Inflammatory macrophage treated with lipopolysaccharide for 1 hour (primary cell): ENCODE data around the gene AKT1.
A peak's percentile ranks its signal among the peaks of the same experiment; 100 is the strongest.
"Not testable (repeated sequence)": the region's sequence is repeated elsewhere in the genome, so short reads cannot be mapped to it uniquely, and the experiment has no call there.

Experiments
- DNase-seq, 2 donors: peaks; one replicate each; pipeline ENCODE4 v3.0.0-alpha.2; 2020 to 2022

Gene AKT1

DNA sequence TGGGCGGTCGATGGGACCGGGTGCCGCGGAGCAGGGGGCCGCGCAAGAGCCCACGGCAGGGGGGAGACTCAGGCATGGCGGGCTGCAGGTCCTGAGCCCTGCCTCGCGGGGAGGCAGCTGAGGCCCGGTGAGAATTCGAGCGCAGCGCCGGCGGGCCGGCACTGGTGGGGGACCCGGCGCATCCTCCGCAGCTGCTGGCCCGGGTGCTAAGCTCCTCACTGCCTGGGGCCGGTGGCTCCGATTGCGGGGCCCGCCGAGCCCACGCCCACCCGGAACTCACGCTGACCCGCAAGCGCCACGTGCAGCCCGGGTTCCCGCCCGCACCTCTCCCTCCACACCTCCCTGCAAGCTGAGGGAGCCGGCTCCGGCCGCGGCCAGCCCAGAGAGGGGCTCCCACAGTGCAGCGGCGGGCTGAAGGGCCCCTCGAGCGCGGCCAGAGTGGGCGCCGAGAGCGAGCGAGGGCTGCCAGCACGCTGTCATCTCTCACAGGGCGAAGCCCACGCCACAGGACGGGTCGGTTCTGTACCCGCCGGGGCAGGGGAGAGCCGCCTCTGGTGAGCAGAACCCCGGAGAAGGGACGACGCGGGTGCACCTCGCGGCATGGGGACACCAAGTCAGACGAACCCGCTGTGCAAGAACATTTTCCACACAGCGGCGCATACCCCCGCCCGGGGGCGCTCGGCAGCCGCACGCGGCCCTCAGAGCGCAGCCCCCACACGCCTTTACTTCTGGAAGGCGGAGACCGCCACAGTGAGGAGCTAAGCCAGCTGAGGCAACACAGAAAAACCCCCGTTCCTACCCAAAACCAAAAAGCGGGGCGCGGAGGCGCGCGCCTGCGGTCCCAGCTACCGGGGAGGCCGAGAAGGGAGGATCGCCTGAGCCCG lies 43.8 kb downstream of the AKT1 start:
- DNase-seq: peak in 1 of 2 donors; percentile 2

DNA sequence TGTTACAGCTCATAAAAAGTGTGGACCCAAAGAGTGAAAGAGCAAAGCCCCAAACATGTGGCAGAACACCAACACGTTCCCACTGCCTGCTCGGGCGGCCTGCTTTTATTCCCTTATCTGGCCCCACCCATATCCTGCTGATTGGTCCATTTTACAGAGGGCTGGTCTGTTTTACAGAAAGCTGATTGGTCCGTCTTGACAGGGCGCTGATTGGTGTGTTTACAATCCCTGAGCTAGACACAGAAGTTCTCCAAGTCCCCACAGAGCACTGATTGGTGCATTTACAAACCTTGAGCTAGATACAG lies 44.8 kb downstream of the AKT1 start:
- not testable (repeated sequence) for DNase-seq

GRCh38 chr14:104750056-104750752 lies 45.3 kb downstream of the AKT1 start:
- no peak for DNase-seq

GRCh38 chr14:104749111-104749649 lies 46.4 kb downstream of the AKT1 start:
- DNase-seq: no peak

DNA sequence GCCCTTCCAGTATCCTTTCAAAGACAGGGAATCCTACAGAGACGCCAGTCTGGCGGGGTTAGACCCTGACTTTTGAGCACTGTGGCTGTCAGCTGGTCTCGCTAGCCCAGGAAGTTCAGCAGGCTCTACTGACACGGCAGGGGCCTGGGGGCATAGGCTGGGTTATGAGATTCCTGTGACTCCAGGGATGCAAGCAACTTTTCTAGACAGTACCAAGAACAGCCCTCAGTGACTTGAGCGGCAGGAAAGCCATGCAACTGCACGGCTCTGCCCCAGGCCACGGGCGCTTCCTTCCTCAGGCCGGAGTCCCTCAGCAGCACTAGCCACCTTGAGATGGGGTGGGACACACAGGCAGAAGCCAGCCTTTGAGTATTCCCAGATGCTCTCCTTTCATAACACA lies 47.7 kb downstream of the AKT1 start:
- DNase-seq: no peak

DNA sequence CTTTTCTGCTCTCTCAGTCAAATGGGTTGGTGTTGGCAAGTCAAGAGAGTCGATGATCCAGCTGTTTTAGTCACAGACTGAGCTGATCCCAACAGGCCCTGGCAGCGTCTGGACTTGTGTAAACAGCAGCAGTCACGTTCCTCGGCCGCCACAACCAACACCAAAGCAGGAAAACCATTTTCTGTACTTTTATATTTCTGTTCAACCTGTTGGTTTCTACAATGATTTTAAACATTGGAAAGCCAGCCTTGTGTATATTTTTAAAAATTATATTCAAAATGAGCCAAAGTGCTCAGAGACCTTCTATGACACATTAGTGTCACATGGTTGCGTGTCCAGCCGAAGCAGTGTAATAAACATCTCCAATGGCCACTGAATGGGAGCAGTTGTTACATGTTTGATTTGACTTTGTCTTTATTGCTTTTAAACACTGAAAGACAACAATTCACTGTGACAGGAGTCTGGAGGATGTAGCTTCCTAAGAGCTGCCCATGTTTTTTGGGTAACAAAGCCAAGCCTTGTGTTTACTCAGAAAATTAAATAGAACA lies 48.5 kb downstream of the AKT1 start:
- no peak for DNase-seq

DNA sequence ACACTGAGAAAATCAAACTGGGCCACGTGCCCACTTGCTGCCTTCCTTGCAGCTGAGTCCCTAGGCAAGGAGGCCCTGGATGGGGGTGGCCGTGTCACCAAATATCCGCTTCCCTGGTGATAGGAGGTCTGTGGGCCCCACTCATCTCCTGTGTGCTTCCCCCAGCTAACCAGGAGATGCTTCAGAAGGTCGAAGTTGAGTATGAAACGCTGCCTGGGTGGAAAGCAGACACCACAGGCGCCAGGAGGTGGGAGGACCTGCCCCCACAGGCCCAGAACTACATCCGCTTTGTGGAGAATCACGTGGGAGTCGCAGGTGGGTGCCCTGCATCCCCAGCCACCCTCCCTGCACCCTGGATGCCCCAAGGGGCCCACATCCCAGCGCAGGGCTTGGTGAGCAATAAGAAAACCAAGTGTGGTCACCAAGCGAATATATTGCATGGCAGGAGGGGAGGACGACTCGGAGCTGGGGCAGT lies 49.4 kb downstream of the AKT1 start:
- no peak for DNase-seq

GRCh38 chr14:104745431-104745830 lies 50.1 kb downstream of the AKT1 start:
- DNase-seq: no peak

GRCh38 chr14:104744484-104744883 lies 51.1 kb downstream of the AKT1 start:
- no peak for DNase-seq

DNA sequence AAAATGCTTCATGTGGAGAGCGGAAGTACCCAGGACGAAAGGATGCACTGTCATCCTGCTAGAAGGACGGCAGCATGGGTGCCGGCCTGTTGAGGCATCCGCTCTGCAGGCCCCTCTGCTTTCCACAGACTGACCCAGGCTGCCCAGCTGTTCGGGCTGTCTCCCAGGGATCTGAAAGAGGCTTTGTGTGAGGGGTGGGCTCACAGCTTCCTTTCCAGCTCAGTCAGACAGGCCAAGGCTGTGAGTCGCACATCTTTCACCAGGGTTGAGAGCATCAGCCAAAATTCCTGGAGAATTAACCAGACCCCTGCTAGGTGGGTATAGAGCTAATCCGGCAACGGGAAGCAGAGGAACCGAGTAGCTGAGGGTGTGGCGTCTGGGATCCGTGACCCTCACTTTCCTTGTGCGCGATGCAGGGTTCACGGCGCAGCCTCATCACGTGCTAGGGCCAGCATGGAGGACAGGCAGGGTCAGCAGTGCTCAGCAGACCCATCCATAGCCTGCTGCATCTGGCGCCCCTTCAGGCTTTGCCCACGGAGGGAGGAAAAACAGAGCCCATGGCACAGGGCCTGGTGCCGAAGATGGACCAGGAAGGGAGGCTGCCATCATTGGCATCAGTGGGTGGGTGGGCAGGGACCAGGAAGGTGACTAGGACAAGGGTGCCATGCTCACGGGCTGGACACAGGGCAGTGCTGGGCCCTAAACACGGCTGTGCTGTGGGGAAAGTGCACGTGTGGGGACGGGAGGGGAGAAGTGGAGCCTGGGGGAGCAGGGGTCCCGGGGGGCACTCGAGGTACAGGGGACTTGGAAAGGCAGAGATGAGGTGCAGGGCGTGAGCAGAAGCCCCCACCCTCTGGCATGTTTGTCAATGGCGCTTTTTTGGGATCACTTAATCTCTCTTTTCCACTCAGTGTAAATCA lies 51.8 kb downstream of the AKT1 start:
- DNase-seq: no peak

GRCh38 chr14:104742586-104743455 lies 52.7 kb downstream of the AKT1 start:
- no peak for DNase-seq

- DNase-seq: no peak
Observed at GRCh38 chr14:104741803-104742251, 53.7 kb downstream of the AKT1 start.

DNA sequence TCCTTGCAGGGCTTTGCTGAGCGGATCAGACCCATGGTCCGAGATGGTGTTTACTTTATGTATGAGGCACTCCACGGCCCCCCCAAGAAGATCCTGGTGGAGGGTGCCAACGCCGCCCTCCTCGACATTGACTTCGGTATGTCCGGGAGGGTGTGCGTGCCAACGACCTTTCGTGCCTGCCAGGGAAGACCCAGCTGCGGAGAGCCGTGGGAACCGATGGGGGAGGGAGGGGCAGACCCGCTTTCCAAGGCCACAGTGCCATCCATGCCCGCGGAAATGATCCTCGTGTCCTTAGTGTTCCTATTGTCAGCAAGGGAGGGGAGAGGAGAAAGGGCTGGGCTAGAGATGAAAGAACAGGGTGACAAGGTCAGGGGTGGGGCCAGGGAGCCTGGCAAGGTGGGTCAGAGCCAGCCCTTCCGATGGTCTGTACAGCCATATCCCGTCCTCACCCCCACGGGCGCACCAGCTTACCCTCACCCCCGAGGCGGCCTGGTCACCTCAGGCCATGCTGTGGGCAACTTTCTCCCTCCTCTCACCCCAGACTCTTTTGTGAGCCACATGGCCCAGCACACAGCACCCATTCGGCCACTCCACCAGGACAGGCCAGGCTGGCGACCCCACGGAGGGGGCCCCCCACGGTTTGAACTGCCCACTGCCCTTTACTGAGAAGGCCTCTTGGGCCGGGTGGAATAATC lies 54.3 kb downstream of the AKT1 start:
- no peak for DNase-seq

- no peak for DNase-seq
Observed at GRCh38 chr14:104739546-104740516, 55.7 kb downstream of the AKT1 start.

- DNase-seq: no peak
Observed at GRCh38 chr14:104739026-104739425, 56.5 kb downstream of the AKT1 start.

- DNase-seq: no peak
Observed at GRCh38 chr14:104738375-104739019, 57.1 kb downstream of the AKT1 start.

- DNase-seq: peak; percentile 38 to 42
Observed at GRCh38 chr14:104735830-104736642, 59.5 kb downstream of the AKT1 start.
